GM10847 (cell line): ENCODE measurements around the gene MRPL37.

Experiments
- POLR2A ChIP-seq: IDR thresholded peaks from 2 replicates; pipeline ENCODE4 v1.6.1; 2011; ENCODE audit not compliant: insufficient read length; ENCODE audit errors: extremely low read depth

MRPL37 gene

DNA sequence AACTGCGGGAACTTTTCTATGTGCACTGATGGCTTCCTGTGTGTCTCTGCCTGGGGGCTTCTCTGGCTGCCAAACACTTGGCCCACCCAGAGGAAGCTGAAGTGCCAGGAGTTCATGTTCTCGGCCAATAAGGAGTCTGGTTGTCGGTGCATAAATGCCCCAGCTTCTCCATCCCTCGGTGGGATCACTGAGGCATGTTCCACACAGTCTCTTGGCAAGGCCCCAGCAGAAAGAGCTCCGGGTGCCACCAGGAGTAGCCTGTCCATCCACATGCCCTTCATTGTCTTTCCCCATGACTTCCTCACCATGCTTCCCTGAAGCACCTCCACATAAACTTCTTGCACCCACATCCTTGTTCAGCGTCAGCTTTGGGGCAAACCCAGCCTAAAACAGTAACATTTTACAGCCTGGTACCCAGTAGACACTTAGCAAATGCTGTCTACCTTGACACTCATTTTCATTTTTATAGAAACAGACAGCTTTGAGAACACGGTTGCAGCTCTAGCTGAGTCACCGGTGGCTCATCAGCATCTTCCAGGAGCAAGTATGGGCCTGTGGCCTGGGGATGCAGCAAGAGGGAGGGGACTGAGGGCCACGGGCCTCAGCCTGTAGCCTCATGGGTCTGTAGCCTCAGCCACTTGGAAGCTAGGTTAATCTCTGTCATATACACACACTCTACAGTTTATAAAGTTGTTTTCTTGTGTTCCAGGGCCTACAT, 32.4 kb upstream of the MRPL37 start:
- TF ChIP-seq POLR2A = no peak

- TF ChIP-seq POLR2A = no peak
Observed at GRCh38 chr1:54168206-54168965, 31.6 kb upstream of the MRPL37 start.

- TF ChIP-seq POLR2A = no peak
Observed at GRCh38 chr1:54169068-54169467, 30.9 kb upstream of the MRPL37 start.

DNA sequence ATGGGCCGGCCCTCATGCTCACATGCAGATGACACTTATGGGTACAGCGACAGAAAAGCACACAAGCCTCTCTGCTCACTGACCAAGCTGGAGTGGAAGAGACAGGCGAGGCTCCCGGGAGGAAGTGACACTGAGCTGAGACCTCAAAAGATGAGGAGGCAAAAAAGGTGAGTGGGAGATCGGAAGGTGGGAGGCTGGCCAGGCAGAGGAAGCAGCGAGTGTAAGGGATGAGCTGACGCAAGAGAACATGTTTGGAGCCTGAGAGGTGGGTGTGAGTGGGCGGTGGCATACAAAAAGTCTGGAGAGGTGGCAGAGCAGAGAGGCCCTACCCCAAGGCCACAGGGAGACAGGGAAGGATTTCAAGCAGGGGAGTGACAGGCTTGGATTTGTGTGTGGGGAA, 29.0 kb upstream of the MRPL37 start:
- no peak for TF ChIP-seq POLR2A

GRCh38 chr1:54171606-54172005, 28.4 kb upstream of the MRPL37 start:
- TF ChIP-seq POLR2A = no peak

GRCh38 chr1:54172614-54173599, 27.1 kb upstream of the MRPL37 start:
- TF ChIP-seq POLR2A = no peak

- no peak for TF ChIP-seq POLR2A
Observed at GRCh38 chr1:54173681-54174080, 26.3 kb upstream of the MRPL37 start.

DNA sequence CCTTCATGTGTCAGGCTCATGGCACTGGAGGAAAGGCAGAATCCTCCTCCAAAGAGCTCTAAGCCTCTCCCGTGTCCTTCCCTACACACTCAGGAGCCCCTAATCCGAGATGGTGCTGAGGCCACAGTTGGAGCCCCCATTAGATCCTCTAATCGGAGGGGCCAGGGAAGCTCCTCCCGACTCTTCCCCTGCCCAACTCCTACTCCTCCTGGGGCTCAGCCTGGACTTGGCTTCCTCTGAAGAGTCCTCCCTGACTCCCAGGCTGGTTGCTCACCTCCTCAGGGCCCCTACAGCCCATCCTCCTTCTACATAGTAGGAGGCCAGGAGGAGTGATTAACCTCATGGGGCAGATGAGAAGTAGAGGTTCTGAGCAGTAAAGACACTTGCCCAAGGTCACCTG, 25.9 kb upstream of the MRPL37 start:
- TF ChIP-seq POLR2A = no peak

- no peak for TF ChIP-seq POLR2A
Observed at GRCh38 chr1:54176621-54177327, 23.2 kb upstream of the MRPL37 start.

DNA sequence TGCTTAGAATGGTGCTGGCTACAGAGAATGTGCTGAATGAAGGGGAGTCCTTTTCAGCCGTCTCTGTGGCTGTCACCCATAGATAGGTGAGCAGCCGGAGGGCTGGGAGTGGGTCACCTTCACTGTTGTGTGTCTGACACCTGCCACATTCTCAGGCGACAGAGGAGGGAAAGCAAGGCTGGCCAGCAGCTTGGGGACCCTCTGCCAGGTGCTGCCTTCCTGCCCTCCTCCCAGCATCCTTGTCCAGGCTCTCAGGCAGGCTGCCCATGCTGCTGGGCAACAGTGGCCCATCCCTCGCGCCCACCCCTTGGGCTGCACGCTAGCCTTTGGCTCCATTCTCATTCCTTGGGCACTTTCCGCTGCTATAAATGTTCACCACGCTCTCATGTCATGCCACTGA, 22.2 kb upstream of the MRPL37 start:
- TF ChIP-seq POLR2A = no peak

DNA sequence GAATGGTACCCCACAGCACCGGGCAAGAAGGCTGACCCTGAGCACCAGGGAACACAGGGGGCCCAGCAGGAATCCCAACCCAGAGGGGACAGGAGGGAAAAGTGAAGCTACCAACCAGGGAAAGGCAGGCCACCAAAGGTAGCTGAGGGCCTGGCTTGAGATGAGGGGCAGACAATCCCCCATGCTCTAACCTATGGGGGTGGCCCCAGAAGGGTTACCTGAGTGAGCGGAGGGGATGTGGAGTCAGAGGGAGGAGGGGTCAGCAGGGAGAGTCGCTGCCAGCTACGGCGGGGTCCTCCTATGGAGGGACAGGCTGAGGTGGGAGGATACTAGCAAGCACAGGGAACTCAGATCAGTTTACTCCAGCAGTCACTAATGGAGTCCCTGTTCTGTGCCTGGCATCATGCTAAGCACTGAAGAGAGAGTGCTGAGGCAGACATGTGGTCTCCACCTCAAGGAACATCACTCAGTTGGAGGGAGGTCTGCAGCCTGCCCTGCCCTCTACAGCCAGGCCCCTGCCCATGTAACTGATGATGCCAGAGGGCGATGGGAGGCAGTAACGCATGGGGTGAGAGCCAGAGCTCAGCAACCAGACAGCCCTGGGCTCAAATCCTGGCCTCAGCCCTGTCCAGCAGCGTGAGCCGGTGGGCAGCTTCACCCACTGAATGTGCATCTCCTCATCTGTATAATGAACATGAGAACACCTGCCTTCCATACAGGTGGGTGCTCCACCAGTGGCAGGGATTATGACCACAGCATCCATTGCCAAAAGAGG, 21.5 kb upstream of the MRPL37 start:
- TF ChIP-seq POLR2A = no peak

- TF ChIP-seq POLR2A = no peak
Observed at GRCh38 chr1:54180701-54181360, 19.1 kb upstream of the MRPL37 start.

GRCh38 chr1:54186056-54186455, 13.9 kb upstream of the MRPL37 start:
- no peak for TF ChIP-seq POLR2A

GRCh38 chr1:54188291-54188690, 11.7 kb upstream of the MRPL37 start:
- TF ChIP-seq POLR2A = no peak

- TF ChIP-seq POLR2A = no peak
Observed at GRCh38 chr1:54190526-54190925, 9.4 kb upstream of the MRPL37 start.
